Measurements from ENCODE around the gene TMEM52. TPM values are rescaled to one million over a fixed set of nuclear protein-coding genes. Genes with fewer than 3 reads are reported as not detected.
A peak's percentile ranks its signal among the peaks of the same experiment; 100 is the strongest.

The TMEM52 gene
- total and polyA plus RNA-seq, 9 donors: 0.42 to 3.3 (median 2.3) TPM

DNA sequence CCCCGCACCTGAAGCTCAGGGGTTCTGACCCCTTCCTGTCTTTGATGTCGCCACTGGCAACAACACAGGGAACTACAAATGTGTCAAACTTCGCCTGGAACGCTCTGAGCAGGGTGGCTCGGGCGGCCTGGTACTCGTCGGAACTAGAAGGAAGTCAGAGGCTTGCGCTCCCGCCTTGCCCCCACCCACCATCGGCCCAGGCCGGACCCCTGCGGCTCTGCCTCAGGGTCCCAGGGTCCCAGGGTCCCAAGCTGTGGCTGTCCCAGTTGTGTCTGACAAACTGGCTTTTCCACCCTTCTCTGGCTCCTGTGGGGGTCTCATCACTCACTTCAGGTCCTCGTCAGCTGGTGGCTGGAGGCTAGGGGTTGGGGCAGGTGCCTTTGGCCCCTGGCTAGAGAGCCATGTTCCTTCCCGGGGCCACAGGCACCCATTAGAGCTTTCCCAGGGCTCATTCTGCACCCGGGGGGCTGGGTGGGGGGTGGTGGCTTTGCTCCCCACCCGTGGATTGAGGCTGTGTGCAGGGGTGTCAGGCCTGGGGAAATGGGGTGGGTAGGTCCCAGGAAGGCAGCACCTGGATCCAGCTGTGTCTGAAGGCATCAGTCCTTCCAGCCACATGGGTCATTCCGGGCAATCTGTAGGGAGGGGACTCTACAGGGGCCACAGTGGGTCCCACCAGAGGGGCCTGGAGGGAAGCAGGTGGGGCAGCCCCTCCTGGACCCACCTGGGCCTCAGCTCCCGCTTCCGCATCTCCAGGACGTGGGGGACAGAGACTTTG lies 8.0 kb upstream of the TMEM52 start:
- Histone ChIP-seq H3K4me1 (ENCODE audit: insufficient read depth) (no peaks in the 10 kb centered on the region), H3K4me3 (no peak overlapping the region), H3K27ac (no peak overlapping the region), H3K36me3 (no peaks in the 10 kb centered on the region), H3K9me3 (no peaks in the 10 kb centered on the region), H3K27me3 (no peaks in the 10 kb centered on the region)
- TF ChIP-seq, protein P1, sequence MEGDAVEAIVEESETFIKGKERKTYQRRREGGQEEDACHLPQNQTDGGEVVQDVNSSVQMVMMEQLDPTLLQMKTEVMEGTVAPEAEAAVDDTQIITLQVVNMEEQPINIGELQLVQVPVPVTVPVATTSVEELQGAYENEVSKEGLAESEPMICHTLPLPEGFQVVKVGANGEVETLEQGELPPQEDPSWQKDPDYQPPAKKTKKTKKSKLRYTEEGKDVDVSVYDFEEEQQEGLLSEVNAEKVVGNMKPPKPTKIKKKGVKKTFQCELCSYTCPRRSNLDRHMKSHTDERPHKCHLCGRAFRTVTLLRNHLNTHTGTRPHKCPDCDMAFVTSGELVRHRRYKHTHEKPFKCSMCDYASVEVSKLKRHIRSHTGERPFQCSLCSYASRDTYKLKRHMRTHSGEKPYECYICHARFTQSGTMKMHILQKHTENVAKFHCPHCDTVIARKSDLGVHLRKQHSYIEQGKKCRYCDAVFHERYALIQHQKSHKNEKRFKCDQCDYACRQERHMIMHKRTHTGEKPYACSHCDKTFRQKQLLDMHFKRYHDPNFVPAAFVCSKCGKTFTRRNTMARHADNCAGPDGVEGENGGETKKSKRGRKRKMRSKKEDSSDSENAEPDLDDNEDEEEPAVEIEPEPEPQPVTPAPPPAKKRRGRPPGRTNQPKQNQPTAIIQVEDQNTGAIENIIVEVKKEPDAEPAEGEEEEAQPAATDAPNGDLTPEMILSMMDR (IDR thresholded peaks at IDR 0.05): no peak
- no peak for TF ChIP-seq POLR2A (IDR thresholded peaks at IDR 0.05)
- no peak for DNase-seq
- intact Hi-C loops (cut with DNase I): no loop called here
- WGBS, 3 donors: 81 to 86% (median 85%) methylated on average over 20 to 21 of the region's 21 CpGs

DNA sequence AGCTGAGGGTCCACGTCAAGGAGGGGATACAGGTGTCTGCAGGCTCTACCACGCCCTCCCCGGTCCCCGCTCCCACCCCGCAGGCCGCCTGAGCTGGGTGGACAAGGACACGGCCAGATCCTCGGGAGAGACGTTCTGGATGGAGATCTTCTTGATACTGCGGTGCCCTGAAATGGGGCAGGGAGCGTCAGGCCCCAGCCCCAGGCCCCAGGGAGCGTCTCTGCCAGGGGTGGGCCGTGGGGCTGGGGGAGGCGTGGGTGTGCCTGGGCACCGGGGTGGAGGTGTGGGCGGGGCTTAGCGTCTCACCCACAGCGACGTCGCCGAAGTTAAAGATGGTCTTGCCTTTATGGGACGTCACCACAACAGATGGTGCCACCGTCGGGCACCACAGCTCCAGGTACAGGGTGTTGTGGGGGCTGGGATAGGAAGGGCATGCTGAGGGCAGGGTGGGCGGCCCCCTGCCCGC lies 7.3 kb upstream of the TMEM52 start:
- Histone ChIP-seq H3K27ac (no peak overlapping the region), H3K9me3 (no peaks in the 10 kb centered on the region), H3K4me1 (ENCODE audit: insufficient read depth) (no peaks in the 10 kb centered on the region), H3K27me3 (no peaks in the 10 kb centered on the region), H3K36me3 (no peaks in the 10 kb centered on the region), H3K4me3 (no peak overlapping the region)
- TF ChIP-seq EP300 (IDR thresholded peaks at IDR 0.05) (no peak), POLR2A (IDR thresholded peaks at IDR 0.05) (no peak)
- TF ChIP-seq, protein P1 (IDR thresholded peaks at IDR 0.05): no peak
- intact Hi-C loops (cut with DNase I): no loop called here
- 78 to 84% (median 83%) methylated on average over 21 to 26 of the region's 26 CpGs for WGBS, 3 donors
- DNase-seq: no peak

DNA sequence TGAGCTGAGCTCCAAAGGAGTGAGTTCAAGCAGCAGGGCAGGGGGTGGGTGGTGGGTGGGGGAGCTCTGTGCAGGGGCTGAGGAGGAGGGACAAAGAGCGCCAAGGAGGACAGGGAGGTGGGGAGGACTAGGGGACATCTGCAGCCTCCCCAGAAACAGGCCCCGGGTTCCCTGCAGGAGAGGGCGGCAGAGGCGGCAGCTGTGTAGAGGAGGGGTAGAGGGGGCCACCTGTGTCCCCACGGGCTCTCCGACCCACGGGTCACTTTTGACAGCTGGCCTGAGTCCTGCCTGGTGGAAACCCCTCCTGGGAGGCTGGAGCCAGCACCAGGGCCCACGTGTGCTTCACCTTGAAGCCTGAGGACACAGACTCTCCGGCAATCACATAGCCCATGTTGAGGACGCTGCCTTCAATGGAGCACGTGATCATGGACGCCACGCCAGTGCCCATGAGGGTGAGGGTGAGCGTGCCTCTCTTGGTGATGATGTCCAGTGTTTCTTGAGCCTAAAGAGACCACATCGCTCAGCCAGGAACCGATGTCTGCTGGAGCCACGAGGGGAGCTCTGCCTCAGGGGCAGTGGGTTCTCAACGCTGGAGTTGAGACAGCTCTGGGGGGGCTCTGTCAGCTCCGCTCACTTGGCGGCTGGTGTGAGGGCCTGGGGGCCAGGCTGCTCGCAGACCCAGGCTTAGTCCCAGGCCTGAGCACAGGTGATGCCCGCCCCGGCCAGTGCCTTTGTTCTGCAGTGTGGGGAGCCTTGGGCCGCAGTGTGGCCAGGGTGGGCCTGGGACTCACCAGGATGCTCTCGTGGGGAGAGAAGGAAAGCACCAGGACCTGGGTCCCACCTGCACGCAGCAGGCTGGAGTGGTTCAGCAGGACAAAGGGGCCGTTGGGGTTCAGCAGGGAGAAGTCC lies 6.6 kb upstream of the TMEM52 start:
- no peak overlapping the region for H3K4me3 ChIP-seq
- peak in 1 of 5 donors; percentile 16 for DNase-seq
- no peak overlapping the region for H3K27ac ChIP-seq
- H3K9me3 ChIP-seq: no peaks in the 10 kb centered on the region
- no peak for TF ChIP-seq EP300 (IDR thresholded peaks at IDR 0.05)
- TF ChIP-seq POLR2A (IDR thresholded peaks at IDR 0.05): no peak
- TF ChIP-seq, protein P1 (IDR thresholded peaks at IDR 0.05): no peak
- no peaks in the 10 kb centered on the region for H3K27me3 ChIP-seq
- intact Hi-C loops (cut with DNase I): no loop called here
- no peaks in the 10 kb centered on the region for H3K4me1 ChIP-seq (ENCODE audit: insufficient read depth)
- WGBS, 3 donors: 67 to 71% (median 69%) methylated on average over 26 to 27 of the region's 27 CpGs
- no peaks in the 10 kb centered on the region for H3K36me3 ChIP-seq

DNA sequence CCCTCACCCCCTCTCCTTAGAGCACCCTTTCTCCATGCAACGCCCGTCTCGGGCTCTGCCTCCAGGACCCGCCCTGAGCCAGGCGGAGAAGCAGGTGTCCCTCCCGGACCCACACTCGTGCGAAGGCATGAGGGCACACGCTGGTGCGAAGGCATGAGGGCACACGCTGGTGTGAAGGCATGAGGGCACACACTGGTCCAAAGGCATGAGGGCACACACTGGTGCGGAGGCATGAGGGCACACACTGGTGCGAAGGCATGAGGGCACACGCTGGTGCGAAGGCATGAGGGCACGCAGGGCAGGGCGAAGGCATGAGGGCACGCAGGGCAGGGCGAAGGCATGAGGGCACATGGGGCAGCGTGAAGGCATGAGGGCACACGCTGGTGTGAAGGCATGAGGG lies 5.8 kb upstream of the TMEM52 start:
- Histone ChIP-seq H3K4me3 (no peak overlapping the region), H3K27ac (no peak overlapping the region), H3K4me1 (ENCODE audit: insufficient read depth) (no peaks in the 10 kb centered on the region), H3K36me3 (no peaks in the 10 kb centered on the region), H3K27me3 (no peaks in the 10 kb centered on the region), H3K9me3 (no peaks in the 10 kb centered on the region)
- 90 to 92% (median 91%) methylated on average over 21 of the region's 21 CpGs for WGBS, 3 donors
- no peak for DNase-seq
- TF ChIP-seq EP300 (IDR thresholded peaks at IDR 0.05) (no peak), POLR2A (IDR thresholded peaks at IDR 0.05) (no peak)
- TF ChIP-seq, protein P1 (IDR thresholded peaks at IDR 0.05): no peak
- intact Hi-C loops (cut with DNase I): no loop called here

All from ovary (tissue), 9 donors.